SK-N-SH treated with all-trans-retinoic acid at 6 μM for 48 hours (cell line): Measurements from ENCODE around the gene ARMCX1.

Source experiments
- ARNTL ChIP-seq: fragments of 450-650 bp; formaldehyde crosslinking; IDR thresholded peaks from 2 replicates; pipeline ENCODE4 v1.5.0; 2020; ENCODE audit warnings: low read depth, mild to moderate bottlenecking, moderate library complexity, borderline replicate concordance
- CREB5 ChIP-seq: fragments of 250-450 bp; sonication (Bioruptor Pico); IDR thresholded peaks from 2 replicates; pipeline ENCODE4 v1.5.1; 2020; ENCODE audit warnings: low read depth, mild to moderate bottlenecking, moderate library complexity
- GLIS3 ChIP-seq: fragments of 250-450 bp; sonication (Bioruptor Pico); IDR thresholded peaks from 2 replicates; pipeline ENCODE4 v1.5.0; 2020; ENCODE audit warnings: mild to moderate bottlenecking, moderate library complexity
- POU6F1 ChIP-seq: fragments of 250-450 bp; sonication (Bioruptor Pico); IDR thresholded peaks from 2 replicates; pipeline ENCODE4 v1.8.0; 2021; ENCODE audit warnings: low read depth, mild to moderate bottlenecking, moderate library complexity, borderline replicate concordance
- RARB ChIP-seq: fragments of 250-450 bp; sonication (Bioruptor Pico); IDR thresholded peaks from 2 replicates; pipeline ENCODE4 v1.8.0; 2021; ENCODE audit warnings: mild to moderate bottlenecking, moderate library complexity
- SNAI2 ChIP-seq: fragments of 250-450 bp; sonication (Bioruptor Pico); IDR thresholded peaks from 2 replicates; pipeline ENCODE4 v1.5.0; 2020; ENCODE audit warnings: mild to moderate bottlenecking, moderate library complexity
- TOX ChIP-seq: fragments of 250-450 bp; sonication (Bioruptor Pico); IDR thresholded peaks from 2 replicates; pipeline ENCODE4 v1.8.0; 2021; ENCODE audit warnings: mild to moderate bottlenecking, moderate library complexity, borderline replicate concordance
- ZFP3 ChIP-seq: fragments of 250-450 bp; sonication (Bioruptor Pico); IDR thresholded peaks from 2 replicates; pipeline ENCODE4 v1.5.0; 2020; ENCODE audit warnings: mild to moderate bottlenecking, moderate library complexity
- ZFP30 ChIP-seq: fragments of 450-650 bp; formaldehyde crosslinking; IDR thresholded peaks from 2 replicates; pipeline ENCODE4 v1.5.0; 2022; ENCODE audit warnings: mild to moderate bottlenecking, moderate library complexity
- ZNF8 ChIP-seq: fragments of 450-650 bp; formaldehyde crosslinking; IDR thresholded peaks from 2 replicates; pipeline ENCODE4 v1.5.0; 2020; ENCODE audit warnings: mild to moderate bottlenecking, moderate library complexity

GRCh38 chrX:101564651-101565050 lies 14.3 kb downstream of the ARMCX1 start:
- TF ChIP-seq GLIS3 (CRISPR knock-in tag) (no peak), TOX (CRISPR knock-in tag) (no peak), ZFP30 (CRISPR knock-in tag) (no peak), ZFP3 (no peak), POU6F1 (CRISPR knock-in tag) (no peak), RARB (CRISPR knock-in tag) (no peak), CREB5 (CRISPR knock-in tag) (no peak), ARNTL (CRISPR knock-in tag) (no peak), ZNF8 (CRISPR knock-in tag) (no peak), SNAI2 (CRISPR knock-in tag) (no peak)
